IMR-90 (cell line): ENCODE measurements around the gene PAM. TPM values are rescaled to one million over a fixed set of nuclear protein-coding genes. Genes with fewer than 3 reads are reported as not detected.

Experiments used
- ATAC-seq: fragments of 200-7000 bp; cut with Tn5 transposase; 2 replicates; pipeline ENCODE4 v1.9.1; 2020; ENCODE audit warnings: low read depth, mild to moderate bottlenecking, moderate library complexity
- BruUV-seq: library from RNA; stranded (reverse); fragments of 400-500 nt; replicated peaks from 2 replicates; lab custom pipeline; 2021; lab: Mats Ljungman, UMichigan
- CTCF ChIA-PET: fragments of 300-600 bp; formaldehyde crosslinking; extraction: SDS; loops from one replicate; lab custom pipeline; 2021; ENCODE audit warnings: antibody characterized with exemption; lab: Yijun Ruan, JAX
- POLR2A ChIA-PET: fragments of 300-600 bp; sonication (Branson Sonifier 250); formaldehyde crosslinking; loops from one replicate; lab custom pipeline; 2022; ENCODE audit warnings: antibody characterized with exemption; ENCODE audit not compliant: unreplicated experiment; lab: Charles Lee
- DNase-seq: peaks from one replicate; pipeline ENCODE4 v3.0.0; 2013
- H2AFZ ChIP-seq: replicated peaks from 2 replicates; pipeline ENCODE3; 2013; ENCODE audit warnings: low read length, mild to moderate bottlenecking; ENCODE audit not compliant: poor library complexity
- H2AK5ac ChIP-seq: 2 replicates; pipeline ENCODE4 v1.6.1; 2013; ENCODE audit warnings: low read depth, low read length, inconsistent platforms
- H2AK9ac ChIP-seq: replicated peaks from 2 replicates; pipeline ENCODE3; 2013; ENCODE audit warnings: mild to moderate bottlenecking, low read depth, low read length, moderate library complexity; ENCODE audit not compliant: poor library complexity
- H2BK120ac ChIP-seq: 2 replicates; pipeline ENCODE4 v1.6.1; 2013; ENCODE audit warnings: low read depth, low read length, inconsistent platforms
- H2BK15ac ChIP-seq: 3 replicates; pipeline ENCODE4 v1.6.1; 2013; ENCODE audit warnings: low read depth, low read length, inconsistent platforms
- H2BK20ac ChIP-seq: 2 replicates; pipeline ENCODE4 v1.6.1; 2013; ENCODE audit warnings: low read depth, mild to moderate bottlenecking, inconsistent platforms, low read length, moderate library complexity
- H2BK5ac ChIP-seq: 2 replicates; pipeline ENCODE4 v1.6.1; 2013; ENCODE audit warnings: mild to moderate bottlenecking, low read depth, low read length, inconsistent platforms; ENCODE audit not compliant: poor library complexity, severe bottlenecking
- H3K14ac ChIP-seq: replicated peaks from 2 replicates; pipeline ENCODE4 v1.6.1; 2013; ENCODE audit warnings: low read depth, low read length, inconsistent platforms
- H3K18ac ChIP-seq: 2 replicates; pipeline ENCODE4 v1.6.1; 2013; ENCODE audit warnings: low read depth, low read length, control low read depth
- H3K23ac ChIP-seq: 2 replicates; pipeline ENCODE4 v1.6.1; 2013; ENCODE audit warnings: low read depth, low read length, inconsistent platforms
- H3K27ac ChIP-seq: 2 replicates; pipeline ENCODE4 v1.5.1; 2013; ENCODE audit warnings: mild to moderate bottlenecking, control low read depth, low read length; ENCODE audit not compliant: insufficient read depth
- H3K27me3 ChIP-seq: 2 replicates; pipeline ENCODE4 v1.6.1; 2013; ENCODE audit warnings: low read length; ENCODE audit not compliant: control insufficient read depth, insufficient read depth
- H3K36me3 ChIP-seq: 2 replicates; pipeline ENCODE4 v1.6.1; 2013; ENCODE audit warnings: low read length, mixed read lengths; ENCODE audit not compliant: control insufficient read depth, insufficient read depth
- H3K4ac ChIP-seq: 2 replicates; pipeline ENCODE4 v1.6.1; 2013; ENCODE audit warnings: low read depth, low read length, inconsistent platforms
- H3K4me1 ChIP-seq: 2 replicates; pipeline ENCODE4 v1.6.1; 2013; ENCODE audit warnings: low read length, mixed read lengths; ENCODE audit not compliant: control insufficient read depth, insufficient read depth
- H3K4me2 ChIP-seq: 2 replicates; pipeline ENCODE4 v1.6.1; 2013; ENCODE audit warnings: low read depth, mild to moderate bottlenecking, control low read depth, low read length, moderate library complexity
- H3K4me3 ChIP-seq: 2 replicates; pipeline ENCODE4 v1.5.1; 2013; ENCODE audit warnings: low read depth, mild to moderate bottlenecking, control low read depth, low read length, moderate library complexity; ENCODE audit not compliant: insufficient read depth
- H3K56ac ChIP-seq: 2 replicates; pipeline ENCODE4 v1.6.1; 2013; ENCODE audit warnings: low read length, inconsistent platforms; ENCODE audit not compliant: insufficient read depth; ENCODE audit errors: extremely low read depth
- H3K79me1 ChIP-seq, 2 experiments: 2 replicates each; pipeline ENCODE4 v1.6.1; 2013; ENCODE audit warnings: low read length in 2 of 2, inconsistent platforms in 1 of 2, low read depth in 1 of 2
- H3K9ac ChIP-seq: 2 replicates; pipeline ENCODE4 v1.6.1; 2013; ENCODE audit warnings: low read depth, low read length, control low read depth
- H3K9me1 ChIP-seq: 2 replicates; pipeline ENCODE4 v1.6.1; 2013; ENCODE audit warnings: low read length, inconsistent platforms; ENCODE audit not compliant: insufficient read depth
- H3K9me3 ChIP-seq: 2 replicates; pipeline ENCODE4 v1.6.1; 2013; ENCODE audit warnings: low read length; ENCODE audit not compliant: control insufficient read depth, insufficient read depth
- H4K20me1 ChIP-seq: 2 replicates; pipeline ENCODE4 v1.6.1; 2013; ENCODE audit warnings: low read length, inconsistent platforms; ENCODE audit not compliant: insufficient read depth
- H4K5ac ChIP-seq: 2 replicates; pipeline ENCODE4 v1.6.1; 2013; ENCODE audit warnings: mild to moderate bottlenecking, low read depth, low read length, control low read depth
- H4K8ac ChIP-seq, 2 experiments: 2 replicates each; pipeline ENCODE4 v1.6.1; 2013; ENCODE audit warnings: low read depth in 2 of 2, low read length in 2 of 2, control low read depth in 1 of 2, inconsistent platforms in 1 of 2
- H4K91ac ChIP-seq: 2 replicates; pipeline ENCODE4 v1.6.1; 2013; ENCODE audit warnings: low read depth, low read length, inconsistent platforms; ENCODE audit not compliant: insufficient read depth
- BHLHE40 ChIP-seq: fragments of 150-350 bp; IDR thresholded peaks from 2 replicates; pipeline ENCODE4 v1.6.1; 2016; ENCODE audit warnings: mild to moderate bottlenecking, low read depth, low read length
- CEBPB ChIP-seq: IDR thresholded peaks from 2 replicates; pipeline ENCODE4 v1.6.1; 2012; ENCODE audit warnings: low read depth, low read length, improper control_type of control experiment
- CHD1 ChIP-seq: IDR thresholded peaks from 2 replicates; pipeline ENCODE4 v1.6.1; 2012; ENCODE audit warnings: low read depth, low read length, improper control_type of control experiment
- CTCF ChIP-seq: conservative IDR thresholded peaks from 2 replicates; pipeline ENCODE4 v1.5.1; 2012; ENCODE audit warnings: mild to moderate bottlenecking, low read depth, low read length, improper control_type of control experiment
- FOS ChIP-seq: fragments of 150-350 bp; IDR thresholded peaks from 2 replicates; pipeline ENCODE4 v1.6.1; 2016; ENCODE audit warnings: low read depth, low read length
- MAFK ChIP-seq: IDR thresholded peaks from 2 replicates; pipeline ENCODE4 v1.6.1; 2012; ENCODE audit warnings: low read depth, low read length, improper control_type of control experiment
- MAZ ChIP-seq: IDR thresholded peaks from 2 replicates; pipeline ENCODE4 v1.6.1; 2012; ENCODE audit warnings: low read depth, mild to moderate bottlenecking, low read length, improper control_type of control experiment, moderate library complexity, borderline replicate concordance
- MXI1 ChIP-seq: IDR thresholded peaks from 2 replicates; pipeline ENCODE4 v1.6.1; 2012; ENCODE audit warnings: low read depth, mild to moderate bottlenecking, low read length, moderate library complexity, borderline replicate concordance
- NFE2L2 ChIP-seq: fragments of 150-350 bp; IDR thresholded peaks from 2 replicates; pipeline ENCODE4 v1.6.1; 2016; ENCODE audit warnings: low read depth, mild to moderate bottlenecking, low read length
- POLR2A ChIP-seq: IDR thresholded peaks from 2 replicates; pipeline ENCODE4 v1.6.1; 2012; ENCODE audit warnings: mild to moderate bottlenecking, low read depth, low read length
- RAD21 ChIP-seq: IDR thresholded peaks from 2 replicates; pipeline ENCODE4 v1.6.1; 2012; ENCODE audit warnings: low read length, improper control_type of control experiment
- RCOR1 ChIP-seq: IDR thresholded peaks from 2 replicates; pipeline ENCODE4 v1.6.1; 2012; ENCODE audit warnings: mild to moderate bottlenecking, low read length, improper control_type of control experiment; ENCODE audit not compliant: insufficient replicate concordance
- RFX5 ChIP-seq: IDR thresholded peaks from 2 replicates; pipeline ENCODE4 v1.8.0; 2012; ENCODE audit warnings: low read depth, mild to moderate bottlenecking, low read length, moderate library complexity
- SMC3 ChIP-seq: fragments of 150-350 bp; IDR thresholded peaks from 2 replicates; pipeline ENCODE4 v1.6.1; 2016; ENCODE audit warnings: low read depth, mild to moderate bottlenecking, antibody characterized with exemption, low read length, moderate library complexity
- USF2 ChIP-seq: fragments of 150-350 bp; IDR thresholded peaks from 2 replicates; pipeline ENCODE4 v1.6.1; 2017; ENCODE audit warnings: mild to moderate bottlenecking, antibody characterized with exemption, low read length, low read depth
- WGBS, 2 experiments: methylation state at CpG; one replicate each; pipeline versions ENCODE4 v1.1.5 to v1.1.7; 2013; ENCODE audit warnings: missing lambda C conversion rate in 2 of 2; ENCODE audit not compliant: insufficient read length in 1 of 2; ENCODE audit errors: extremely low coverage in 2 of 2; 5-methylcytosine and 5-hydroxymethylcytosine counted together
- dilution Hi-C: fragments of 300-500 bp; cut with HindIII; formaldehyde crosslinking; loops from one replicate; pipeline ENCODE4 v1.14.3; 2018; ENCODE audit warnings: low sequenced_read_pairs; ENCODE audit not compliant: unreplicated experiment
- in situ Hi-C: fragments of 300-500 bp; cut with MboI; formaldehyde crosslinking; loops from 3 replicates; pipeline ENCODE4 v1.14.3; 2019; ENCODE audit warnings: low sequenced_read_pairs, inconsistent platforms, mixed read lengths
- intact Hi-C: fragments of 100-400 bp; cut with micrococcal nuclease; formaldehyde crosslinking; loops from 2 replicates; pipeline ENCODE4 v1.10.0; 2022
- polyA plus RNA-seq, 3 experiments: library from polyadenylated mRNA; depleted of rRNA; stranded (reverse); fragments of >200 nt; gene quantifications; 2 replicates each; pipeline ENCODE4 v1.2.3, GENCODE V29; 2012; ENCODE audit warnings: low replicate concordance in 1 of 3
- total RNA-seq: library from RNA; depleted of rRNA; stranded (reverse); fragments of >200 nt; gene quantifications from 2 replicates; pipeline ENCODE4 v1.2.3, GENCODE V29; 2012
- TF ChIP-seq, protein P1 (sequence below): fragments of 150-350 bp; IDR thresholded peaks from 2 replicates; pipeline ENCODE4 v1.6.1; 2016; ENCODE audit warnings: low read depth, mild to moderate bottlenecking, low read length, moderate library complexity, borderline replicate concordance

The PAM gene
- total and polyA plus RNA-seq, 2 of the 4 experiments (the other 2 are of a cell fraction): 115 to 179 TPM

GRCh38 chr5:102920762-102921161 lies 165.7 kb downstream of the PAM start:
- no peak overlapping the region for H2BK5ac ChIP-seq
- BruUV-seq: no TSS peak
- H2AK9ac ChIP-seq: no peak overlapping the region
- in situ Hi-C loops: no loop called here
- H2AFZ ChIP-seq: no peak overlapping the region
- CTCF ChIA-PET: interaction anchor here (1.7 kb wide), 1 partner anchor 11 kb away, joined by 5 read pairs; no protein-coding TSS in a partner anchor
- H2BK15ac ChIP-seq: no peak overlapping the region
- no peaks in the 10 kb centered on the region for H3K27me3 ChIP-seq
- ATAC-seq (no peak), DNase-seq (no peak)
- no peak overlapping the region for H3K18ac ChIP-seq
- H3K4me1 ChIP-seq: no peaks in the 10 kb centered on the region
- TF ChIP-seq CTCF: no peak
- no peak for TF ChIP-seq CHD1
- TF ChIP-seq BHLHE40: no peak
- TF ChIP-seq RFX5: no peak
- TF ChIP-seq MAZ: no peak
- TF ChIP-seq POLR2A: no peak
- no peak for TF ChIP-seq FOS
- no peak for TF ChIP-seq MXI1
- TF ChIP-seq USF2: no peak
- TF ChIP-seq SMC3: no peak
- no peak for TF ChIP-seq MAFK
- TF ChIP-seq CEBPB: no peak
- no peak for TF ChIP-seq NFE2L2
- TF ChIP-seq, protein P1, sequence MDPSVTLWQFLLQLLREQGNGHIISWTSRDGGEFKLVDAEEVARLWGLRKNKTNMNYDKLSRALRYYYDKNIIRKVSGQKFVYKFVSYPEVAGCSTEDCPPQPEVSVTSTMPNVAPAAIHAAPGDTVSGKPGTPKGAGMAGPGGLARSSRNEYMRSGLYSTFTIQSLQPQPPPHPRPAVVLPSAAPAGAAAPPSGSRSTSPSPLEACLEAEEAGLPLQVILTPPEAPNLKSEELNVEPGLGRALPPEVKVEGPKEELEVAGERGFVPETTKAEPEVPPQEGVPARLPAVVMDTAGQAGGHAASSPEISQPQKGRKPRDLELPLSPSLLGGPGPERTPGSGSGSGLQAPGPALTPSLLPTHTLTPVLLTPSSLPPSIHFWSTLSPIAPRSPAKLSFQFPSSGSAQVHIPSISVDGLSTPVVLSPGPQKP: no peak
- TF ChIP-seq RCOR1: no peak
- no peak for TF ChIP-seq RAD21
- H3K9me1 ChIP-seq: no peaks in the 10 kb centered on the region
- no peak overlapping the region for H3K4ac ChIP-seq
- H2AK5ac ChIP-seq: no peak overlapping the region
- H3K56ac ChIP-seq: no peak overlapping the region
- H3K9me3 ChIP-seq: no peaks in the 10 kb centered on the region
- no peak overlapping the region for H3K23ac ChIP-seq
- no peak overlapping the region for H2BK20ac ChIP-seq
- no peak overlapping the region for H3K14ac ChIP-seq
- no peak overlapping the region for H4K8ac ChIP-seq
- no peak overlapping the region for H3K4me3 ChIP-seq
- no peak overlapping the region for H3K4me2 ChIP-seq
- dilution Hi-C loops: no loop called here
- peaks cover 7% of the 10 kb centered on the region; the same call in 1 of the 2 replicates for H3K36me3 ChIP-seq
- no peak overlapping the region for H3K27ac ChIP-seq
- H4K91ac ChIP-seq: no peak overlapping the region
- H3K79me1 ChIP-seq: no peaks in the 10 kb centered on the region; a peak in 2 of 4 replicates
- intact Hi-C loops: loop anchor here (5.0 kb wide), 1 partner anchor 38 kb away; no protein-coding TSS in a partner anchor
- no peak overlapping the region for H3K9ac ChIP-seq
- H4K5ac ChIP-seq: no peak overlapping the region
- H4K20me1 ChIP-seq: no peaks in the 10 kb centered on the region
- H2BK120ac ChIP-seq: no peak overlapping the region
- no CpG with 5 or more reads among the region's 5 CpGs for whole genome bisulfite sequencing, 2 experiments
- POLR2A ChIA-PET: no interaction called here
